Adrenal gland (tissue), 5 donors: ENCODE data around the gene DOCK1.

Experiments used
- POLR2A ChIP-seq, 2 donors: fragments of 450-650 bp; IDR thresholded peaks; one replicate each; pipeline ENCODE4 v1.6.1; 2017; ENCODE audit warnings: antibody characterized with exemption in 2 of 2, mild to moderate bottlenecking in 2 of 2, moderate library complexity in 1 of 2
- TF ChIP-seq, protein P1 (sequence below), 6 experiments: fragments of 450-650 bp in 4 of 6; fragments of 200-600 bp in 2 of 6; sonication (generic) in 1 of 6; IDR thresholded peaks; 1 replicate in 5 of 6; 2 replicates in 1 of 6; pipeline versions ENCODE4 v1.5.1 to v1.8.0; 2016 to 2021; ENCODE audit warnings: antibody characterized with exemption in 6 of 6, mild to moderate bottlenecking in 2 of 6, moderate library complexity in 1 of 6
- donor health status: DM: no; HTN: no; CAD: no.

DNA sequence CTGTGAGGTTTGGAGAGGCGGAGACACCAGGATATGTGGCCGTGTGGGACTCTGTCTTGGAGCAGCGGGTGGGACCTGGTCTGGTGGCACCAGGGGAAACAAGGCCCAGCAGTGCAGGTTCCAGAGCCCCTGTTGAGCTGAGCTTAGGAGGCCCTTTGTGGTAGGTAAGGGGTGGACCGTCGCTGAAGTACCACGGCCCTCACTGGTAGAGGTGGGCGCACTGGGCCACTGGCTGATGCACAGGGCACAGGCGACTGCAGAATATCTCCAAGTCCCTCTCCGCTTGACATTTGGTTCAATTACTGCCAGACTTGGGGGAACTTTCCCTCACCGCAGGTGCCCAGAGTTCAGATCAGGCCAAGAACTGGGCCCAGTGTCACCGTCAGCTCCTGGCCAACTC, 27.3 kb downstream of the DOCK1 start:
- no peak for TF ChIP-seq POLR2A (IDR thresholded peaks at IDR 0.05)
- TF ChIP-seq, protein P1, sequence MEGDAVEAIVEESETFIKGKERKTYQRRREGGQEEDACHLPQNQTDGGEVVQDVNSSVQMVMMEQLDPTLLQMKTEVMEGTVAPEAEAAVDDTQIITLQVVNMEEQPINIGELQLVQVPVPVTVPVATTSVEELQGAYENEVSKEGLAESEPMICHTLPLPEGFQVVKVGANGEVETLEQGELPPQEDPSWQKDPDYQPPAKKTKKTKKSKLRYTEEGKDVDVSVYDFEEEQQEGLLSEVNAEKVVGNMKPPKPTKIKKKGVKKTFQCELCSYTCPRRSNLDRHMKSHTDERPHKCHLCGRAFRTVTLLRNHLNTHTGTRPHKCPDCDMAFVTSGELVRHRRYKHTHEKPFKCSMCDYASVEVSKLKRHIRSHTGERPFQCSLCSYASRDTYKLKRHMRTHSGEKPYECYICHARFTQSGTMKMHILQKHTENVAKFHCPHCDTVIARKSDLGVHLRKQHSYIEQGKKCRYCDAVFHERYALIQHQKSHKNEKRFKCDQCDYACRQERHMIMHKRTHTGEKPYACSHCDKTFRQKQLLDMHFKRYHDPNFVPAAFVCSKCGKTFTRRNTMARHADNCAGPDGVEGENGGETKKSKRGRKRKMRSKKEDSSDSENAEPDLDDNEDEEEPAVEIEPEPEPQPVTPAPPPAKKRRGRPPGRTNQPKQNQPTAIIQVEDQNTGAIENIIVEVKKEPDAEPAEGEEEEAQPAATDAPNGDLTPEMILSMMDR (IDR thresholded peaks at IDR 0.05) = no peak
